ENCODE data around the gene KCNE1.
"Not testable (repeated sequence)": the region's sequence is repeated elsewhere in the genome, so short reads cannot be mapped to it uniquely, and the experiment has no call there.

The KCNE1 gene

DNA sequence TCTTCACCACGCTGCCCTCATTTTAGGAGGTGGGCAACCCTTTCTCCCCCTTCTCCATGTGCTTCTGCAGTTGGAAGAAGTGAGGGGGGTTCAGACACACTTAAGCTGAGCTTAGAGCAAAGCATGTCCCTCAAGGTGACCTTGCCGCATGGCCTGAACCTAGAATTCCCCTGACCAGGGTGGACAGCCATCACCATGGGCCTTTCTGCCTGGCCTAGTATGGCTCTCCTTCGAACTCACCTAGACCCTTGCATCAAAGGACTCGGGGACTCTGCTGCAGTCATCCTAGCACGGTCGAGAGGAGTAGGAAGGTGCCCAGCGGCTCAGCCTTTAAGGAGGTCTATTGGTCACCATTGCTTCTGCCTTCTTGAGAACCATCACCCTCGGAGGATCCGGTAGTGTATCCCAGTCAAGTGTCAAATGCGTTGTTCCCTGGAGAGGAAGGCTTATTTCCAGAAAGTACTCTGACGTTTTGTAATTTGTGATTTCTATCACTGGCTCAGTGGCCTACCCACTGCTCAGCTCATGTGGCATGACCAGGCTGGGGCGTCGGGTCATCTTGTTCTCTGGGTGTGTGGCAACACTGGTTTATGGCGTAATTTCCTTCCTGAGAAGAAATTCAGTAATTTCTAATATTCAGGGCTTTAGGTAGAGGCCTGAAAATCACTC is at the start of gene KCNE1:
TSS of gene KCNE1 (minus strand) at position 424 of the 669 bp plus-strand sequence. CDS start 62,576 bp downstream, outside the sequence.
- DNase-seq, result peak; percentile 70

DNA sequence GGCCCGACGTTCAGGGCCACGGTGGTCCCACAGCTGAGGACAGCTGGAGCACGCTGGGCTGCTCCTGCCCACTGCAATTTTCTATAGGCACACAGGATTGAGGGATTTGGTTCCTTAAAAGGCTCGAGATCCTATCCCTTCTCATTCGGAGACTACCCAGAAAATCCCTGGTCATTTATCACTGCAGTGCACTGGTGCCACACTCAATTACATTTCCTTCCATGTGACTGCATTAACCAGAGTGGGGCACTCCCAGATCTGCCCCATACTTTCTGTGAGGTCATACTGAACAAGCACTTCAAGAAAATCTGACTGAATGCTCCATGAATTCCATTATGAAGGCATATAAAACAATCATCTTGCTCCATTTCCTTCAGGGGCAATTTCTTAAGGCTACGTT is 49.8 kb upstream of the KCNE1 start:
- no peak for DNase-seq

- DNase-seq, result no peak
These were observed 48.6 kb upstream of the KCNE1 start for GRCh38 chr21:34560609-34561008.

- no peak for DNase-seq
These were observed 48.0 kb upstream of the KCNE1 start for GRCh38 chr21:34560021-34560420.

GRCh38 chr21:34559089-34559631 is 47.1 kb upstream of the KCNE1 start:
- DNase-seq, result no peak

GRCh38 chr21:34558166-34558565 is 46.2 kb upstream of the KCNE1 start:
- DNase-seq, result no peak

DNA sequence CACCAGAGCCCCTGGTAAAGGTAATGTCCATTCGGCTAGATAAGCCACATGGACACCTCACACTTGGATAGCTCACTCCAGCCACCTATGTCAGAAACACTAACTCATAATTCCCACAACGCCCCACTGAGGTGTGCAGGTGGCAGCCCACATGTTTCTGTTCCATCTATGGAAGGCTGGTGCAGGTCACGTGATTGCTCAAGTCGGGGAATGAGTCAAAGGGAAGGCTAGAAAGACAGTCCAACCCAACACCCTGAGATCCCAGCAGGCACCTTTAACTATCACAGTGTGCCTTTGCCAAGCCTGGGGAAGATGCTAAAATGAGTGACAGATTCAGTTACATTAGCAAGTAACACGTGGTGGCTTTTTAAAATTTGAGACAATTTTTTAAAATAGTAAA is 45.3 kb upstream of the KCNE1 start:
- no peak for DNase-seq

GRCh38 chr21:34554670-34555069 is 42.7 kb upstream of the KCNE1 start:
- not testable (repeated sequence) for DNase-seq

DNA sequence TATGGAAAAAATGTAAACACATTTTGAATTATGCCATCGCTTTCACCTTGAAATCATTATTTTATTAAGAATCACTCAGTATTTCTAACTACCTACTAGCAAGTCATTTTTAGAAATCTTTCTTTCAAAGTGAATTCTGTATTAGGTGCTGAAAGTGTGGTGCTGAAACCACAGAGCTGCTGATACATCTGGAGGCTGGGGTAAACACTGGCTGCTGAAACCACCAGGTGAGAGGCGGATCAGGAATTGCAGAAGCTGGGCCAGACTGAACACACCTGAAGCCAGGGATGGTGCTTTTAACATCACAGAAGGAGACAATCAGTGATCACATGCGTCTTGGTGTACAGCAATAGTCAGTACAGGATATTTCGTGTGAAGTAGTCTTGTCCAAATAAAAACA is 42.2 kb upstream of the KCNE1 start:
- DNase-seq, result no peak

DNA sequence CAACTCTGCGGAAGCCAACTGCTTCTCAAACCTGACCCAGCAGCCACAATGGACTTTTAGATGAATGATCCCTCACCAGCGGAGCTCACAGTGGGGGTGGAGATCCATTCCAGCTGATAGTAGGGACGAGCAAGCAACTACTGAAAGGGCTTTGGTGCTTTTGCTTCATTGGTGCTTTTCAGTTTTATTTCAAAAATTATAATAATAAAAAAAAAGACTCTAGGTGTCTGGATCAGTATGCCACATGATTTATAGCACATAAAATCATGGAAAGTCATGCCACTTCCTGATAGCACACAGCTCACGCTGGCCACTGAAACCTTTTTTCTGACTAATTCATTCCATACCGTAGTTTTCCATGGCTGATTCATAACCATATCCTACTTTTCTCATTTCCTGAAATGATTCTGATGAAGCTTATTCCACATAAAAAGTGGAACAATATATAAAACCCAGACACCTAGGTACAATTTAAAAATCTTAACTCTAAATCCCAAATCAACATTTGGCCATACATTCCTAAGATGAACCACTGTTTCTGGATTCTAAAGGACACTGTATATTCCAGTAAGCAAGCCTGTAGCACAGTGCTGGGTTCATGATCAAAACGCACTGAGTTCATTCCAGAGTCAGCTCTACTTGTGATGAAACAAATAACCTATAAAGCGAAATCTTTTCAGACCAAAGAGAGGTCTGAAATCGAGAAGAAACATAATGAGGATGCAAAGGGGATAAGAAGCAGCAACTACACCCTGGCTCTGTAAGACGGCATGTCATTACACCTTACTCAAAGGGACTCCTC is 41.3 kb upstream of the KCNE1 start:
- DNase-seq, result no peak

DNA sequence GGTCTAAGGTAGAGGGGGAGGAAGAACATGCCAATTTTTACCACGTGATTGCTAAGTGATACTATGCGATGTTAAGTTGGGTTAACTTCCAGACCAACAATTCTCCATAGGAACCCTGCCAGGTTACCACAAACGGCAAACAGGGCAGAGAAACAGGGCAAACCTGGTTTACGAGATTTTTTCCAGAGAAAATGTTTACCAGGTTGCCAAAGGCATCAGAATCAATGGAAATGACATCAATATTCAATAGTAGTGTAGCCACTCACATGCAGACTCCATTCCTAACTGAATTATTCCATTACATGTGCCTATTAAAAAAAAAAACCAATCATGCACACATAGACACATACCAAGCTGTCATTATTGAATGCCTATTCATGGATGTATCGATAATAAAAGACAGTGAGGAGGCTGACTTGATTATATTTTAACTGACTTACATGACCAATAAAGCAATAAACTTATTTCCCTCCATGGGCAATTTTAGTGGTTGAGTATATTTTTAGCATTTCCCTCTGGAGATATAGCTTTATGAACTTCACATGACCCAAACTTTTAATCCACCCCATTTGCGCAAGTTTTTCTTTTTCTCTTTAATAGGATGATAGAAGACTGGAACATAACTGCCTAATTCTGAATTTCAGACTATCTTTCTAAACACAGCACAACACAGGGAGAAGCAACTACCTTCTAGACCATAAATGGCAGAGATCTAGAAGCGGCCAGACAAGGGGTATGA is 40.5 kb upstream of the KCNE1 start:
- no peak for DNase-seq

DNA sequence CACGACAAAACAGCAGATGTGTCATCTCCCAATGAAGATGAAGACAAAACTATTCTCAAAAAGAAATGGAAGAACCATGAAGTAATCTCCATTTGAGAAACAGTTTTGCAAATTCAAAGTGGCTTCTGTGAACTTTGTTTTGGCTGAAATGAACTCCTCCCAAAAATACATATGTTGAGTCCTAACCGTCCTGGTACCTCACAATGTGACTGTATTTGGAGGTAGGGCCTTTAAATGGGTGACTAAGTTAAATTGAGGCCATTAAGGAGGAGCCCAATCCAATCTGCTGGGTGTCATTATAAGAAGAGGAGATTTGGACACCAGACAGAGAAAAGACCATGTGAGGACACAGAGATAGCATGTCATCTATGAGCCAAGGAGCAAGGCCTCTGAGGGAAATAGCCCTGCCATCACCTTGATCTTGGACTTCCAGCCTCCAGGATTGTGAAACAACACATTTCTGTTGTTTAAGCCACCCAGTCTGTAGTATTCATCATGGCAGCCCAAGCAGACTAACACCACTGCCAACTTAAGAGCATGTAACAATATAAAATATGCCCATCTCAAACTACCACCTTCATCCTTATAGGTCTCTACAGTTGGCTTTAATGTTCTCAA is 38.3 kb upstream of the KCNE1 start:
- DNase-seq, result no peak

- no peak for DNase-seq
These were observed 36.9 kb upstream of the KCNE1 start for GRCh38 chr21:34548781-34549376.

GRCh38 chr21:34546542-34546941 is 34.5 kb upstream of the KCNE1 start:
- no peak for DNase-seq

GRCh38 chr21:34545079-34545884 is 33.3 kb upstream of the KCNE1 start:
- peak; percentile 40 for DNase-seq

- DNase-seq, result peak; percentile 32
These were observed 32.1 kb upstream of the KCNE1 start for GRCh38 chr21:34544032-34544496.

DNA sequence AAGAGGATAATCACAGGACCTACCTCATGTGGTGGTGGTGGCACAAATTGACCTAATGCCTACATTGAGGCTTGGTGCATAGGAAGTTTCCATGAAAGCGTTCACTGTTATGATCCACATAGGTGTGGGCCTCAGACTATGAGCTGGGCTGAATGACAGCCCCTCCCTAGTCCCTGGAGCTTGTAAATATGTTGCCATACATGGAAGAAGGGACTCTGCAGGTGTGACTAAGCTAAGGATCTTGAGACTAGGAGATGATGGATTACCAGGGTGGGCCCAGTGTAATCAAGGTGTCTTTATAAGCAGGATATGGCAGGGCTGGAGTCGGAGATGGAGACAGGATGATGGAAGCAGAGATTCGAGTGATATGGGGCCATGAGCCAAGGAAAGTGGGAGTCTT is 31.0 kb upstream of the KCNE1 start:
- DNase-seq, result no peak

- no peak for DNase-seq
These were observed 28.2 kb upstream of the KCNE1 start for GRCh38 chr21:34540206-34540605.

DNA sequence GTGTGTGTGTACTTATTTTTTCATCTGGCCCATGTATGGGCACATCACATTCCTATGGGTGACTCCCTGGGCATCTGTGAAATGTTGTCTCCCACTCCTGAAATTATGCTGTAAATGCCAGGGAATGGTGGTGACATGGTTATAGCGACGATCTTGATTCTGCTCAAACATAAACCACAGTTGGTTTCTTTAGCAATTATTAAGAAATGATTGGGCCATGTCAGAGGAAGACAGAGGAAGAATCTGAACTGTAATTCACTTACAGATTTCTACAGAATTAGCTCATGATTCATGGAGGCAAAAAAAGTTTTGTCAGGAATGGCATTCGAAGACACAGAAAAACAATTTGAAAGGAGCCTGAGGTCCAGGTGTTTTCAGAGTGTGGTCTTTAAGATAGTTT is 25.8 kb upstream of the KCNE1 start:
- no peak for DNase-seq

- no peak for DNase-seq
These were observed 24.8 kb upstream of the KCNE1 start for GRCh38 chr21:34536820-34537219.

GRCh38 chr21:34536311-34536710 is 24.3 kb upstream of the KCNE1 start:
- no peak for DNase-seq

DNA sequence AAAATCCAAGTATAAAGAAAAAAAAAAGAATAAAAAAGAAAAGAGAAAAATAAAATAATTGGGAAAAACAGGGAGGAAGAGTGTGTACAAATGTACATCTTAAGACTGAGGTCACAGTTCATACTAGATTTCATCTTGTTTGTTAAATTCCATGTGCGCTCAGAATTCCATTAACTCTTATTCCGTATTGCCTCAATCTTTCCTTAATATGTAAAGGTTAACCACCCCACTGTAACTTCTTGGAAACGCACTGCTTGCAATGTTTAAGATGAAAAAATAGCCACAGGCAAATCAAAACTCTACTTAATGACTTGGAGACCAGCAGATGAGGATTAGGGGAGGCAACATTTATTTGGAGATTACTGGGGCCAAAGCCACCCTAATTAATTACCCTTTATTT is 23.9 kb upstream of the KCNE1 start:
- DNase-seq, result no peak
